DND-41 (cell line): ENCODE results near the gene DLGAP4.

ENCODE experiments used
- CTCF ChIP-seq: IDR thresholded peaks from 2 replicates; pipeline ENCODE4 v1.5.1; 2012; ENCODE audit warnings: borderline replicate concordance, low read length, moderate library complexity, mild to moderate bottlenecking; ENCODE audit not compliant: poor library complexity, severe bottlenecking; ENCODE audit errors: extremely low read depth
- EZH2 ChIP-seq: IDR thresholded peaks from 3 replicates; pipeline ENCODE4 v1.6.1; 2012; ENCODE audit warnings: borderline replicate concordance, low read depth, mild to moderate bottlenecking, moderate library complexity, low read length, inconsistent platforms; ENCODE audit not compliant: severe bottlenecking

GRCh38 chr20:36466089-36466488, 159.9 kb downstream of the DLGAP4 start:
- TF ChIP-seq CTCF = no peak
- no peak for TF ChIP-seq EZH2
